Caco-2 (cell line): ENCODE data around the gene SLAMF1. TPM values are rescaled to one million over a fixed set of nuclear protein-coding genes. Genes with fewer than 3 reads are reported as not detected.

Experiments used
- BruUV-seq: library from RNA; stranded (reverse); fragments of 400-500 nt; replicated peaks from 2 replicates; lab custom pipeline; 2021; lab: Mats Ljungman, UMichigan
- CTCF ChIA-PET: fragments of 300-600 bp; sonication (Branson Sonifier 250); formaldehyde crosslinking; loops from one replicate; lab custom pipeline; 2022; ENCODE audit warnings: antibody characterized with exemption; lab: Charles Lee
- POLR2A ChIA-PET: fragments of 300-600 bp; sonication (Branson Sonifier 250); formaldehyde crosslinking; loops from one replicate; lab custom pipeline; 2022; ENCODE audit warnings: antibody characterized with exemption; lab: Charles Lee
- DNase-seq, 2 experiments: peaks; one replicate each; pipeline versions ENCODE4 v3.0.0 to v3.0.0-alpha.2; 2020 to 2022
- H3K27me3 ChIP-seq: replicated peaks from 2 replicates; pipeline ENCODE4 v1.6.0; 2011; ENCODE audit warnings: low read length; ENCODE audit not compliant: control insufficient read depth, insufficient read depth
- H3K36me3 ChIP-seq: 2 replicates; pipeline ENCODE4 v1.5.1; 2011; ENCODE audit warnings: low read length; ENCODE audit not compliant: control insufficient read depth, insufficient read depth
- H3K4me1 ChIP-seq: fragments of 250-450 bp; sonication (Bioruptor Pico); 2 replicates; pipeline ENCODE4 v1.5.1; 2020; ENCODE audit warnings: mild to moderate bottlenecking
- H3K4me3 ChIP-seq: 2 replicates; pipeline ENCODE4 v1.5.1; 2011; ENCODE audit warnings: low read depth, mild to moderate bottlenecking, control low read depth, low read length
- H3K9me3 ChIP-seq: fragments of 250-450 bp; sonication (Bioruptor Pico); 2 replicates; pipeline ENCODE4 v1.5.1; 2020; ENCODE audit warnings: mild to moderate bottlenecking, moderate library complexity
- H3K27ac Mint-ChIP-seq: one replicate; pipeline ENCODE4 v1.8.0; 2022; ENCODE audit warnings: mixed read lengths; ENCODE audit not compliant: unreplicated experiment
- H3K27me3 Mint-ChIP-seq: one replicate; pipeline ENCODE4 v1.8.0; 2022; ENCODE audit warnings: mixed read lengths; ENCODE audit not compliant: insufficient read depth, unreplicated experiment
- H3K36me3 Mint-ChIP-seq: one replicate; pipeline ENCODE4 v1.8.0; 2022; ENCODE audit warnings: mild to moderate bottlenecking, mixed read lengths; ENCODE audit not compliant: insufficient read depth, unreplicated experiment
- H3K4me1 Mint-ChIP-seq: one replicate; pipeline ENCODE4 v1.8.0; 2022; ENCODE audit warnings: low read depth, mixed read lengths; ENCODE audit not compliant: unreplicated experiment
- H3K4me3 Mint-ChIP-seq: one replicate; pipeline ENCODE4 v1.8.0; 2022; ENCODE audit warnings: mild to moderate bottlenecking, moderate library complexity, mixed read lengths; ENCODE audit not compliant: unreplicated experiment
- H3K9me3 Mint-ChIP-seq: one replicate; pipeline ENCODE4 v1.8.0; 2022; ENCODE audit warnings: mixed read lengths; ENCODE audit not compliant: unreplicated experiment
- CTCF ChIP-seq, 2 experiments: fragments of 200-600 bp in 1 of 2; IDR thresholded peaks; 1 replicate in 1 of 2; 2 replicates in 1 of 2; pipeline versions ENCODE4 v1.5.1 to v1.8.0; 2011 to 2022; ENCODE audit warnings: antibody characterized with exemption in 1 of 2, control low read depth in 1 of 2, inconsistent platforms in 1 of 2, low read depth in 1 of 2, low read length in 1 of 2, mild to moderate bottlenecking in 1 of 2, moderate library complexity in 1 of 2; ENCODE audit not compliant: insufficient read depth in 1 of 2, severe bottlenecking in 1 of 2, unreplicated experiment in 1 of 2
- intact Hi-C: fragments of 100-400 bp; cut with micrococcal nuclease; formaldehyde crosslinking; loops from one replicate; pipeline ENCODE4 v1.10.0; 2022; ENCODE audit not compliant: unreplicated experiment
- total RNA-seq: library from RNA; stranded (reverse); gene quantifications from 2 replicates; pipeline ENCODE4 v1.2.3, GENCODE V29; 2022

SLAMF1 gene
- total RNA-seq, 1 experiment from 2014 or later: not detected

- H3K27me3 Mint-ChIP-seq: no peaks in the 10 kb centered on the region
- H3K9me3 ChIP-seq: peaks cover 14% of the 10 kb centered on the region
- POLR2A ChIA-PET: no interaction called here
- H3K4me1 ChIP-seq: peaks cover 16% of the 10 kb centered on the region
- no peak overlapping the region for H3K4me3 ChIP-seq
- no peak for TF ChIP-seq CTCF (IDR thresholded peaks at IDR 0.05; ENCODE audit: insufficient read depth in 1 of 2, low read depth in 1 of 2, low read length in 1 of 2, severe bottlenecking in 1 of 2, unreplicated experiment in 1 of 2)
- H3K36me3 ChIP-seq: no peaks in the 10 kb centered on the region
- no peak overlapping the region for H3K4me3 Mint-ChIP-seq
- H3K27ac Mint-ChIP-seq: no peak overlapping the region
- intact Hi-C loops: no loop called here
- BruUV-seq: no TSS peak
- CTCF ChIA-PET: no interaction called here
- DNase-seq: no peak
- peaks cover 10% of the 10 kb centered on the region for H3K9me3 Mint-ChIP-seq
- H3K27me3 ChIP-seq: no peaks in the 10 kb centered on the region
- H3K36me3 Mint-ChIP-seq: no peaks in the 10 kb centered on the region
- H3K4me1 Mint-ChIP-seq: peaks cover 16% of the 10 kb centered on the region
Measured at GRCh38 chr1:160669276-160669675, 22.4 kb upstream of the SLAMF1 start.

- H3K9me3 ChIP-seq: peaks cover 14% of the 10 kb centered on the region
- no peaks in the 10 kb centered on the region for H3K27me3 ChIP-seq
- peaks cover 23% of the 10 kb centered on the region for H3K4me1 ChIP-seq
- Mint-ChIP-seq H3K27me3 (no peaks in the 10 kb centered on the region), H3K36me3 (no peaks in the 10 kb centered on the region), H3K9me3 (peaks cover 10% of the 10 kb centered on the region), H3K4me3 (no peak overlapping the region), H3K27ac (no peak overlapping the region), H3K4me1 (peaks cover 22% of the 10 kb centered on the region)
- CTCF ChIA-PET: no interaction called here
- TF ChIP-seq CTCF (IDR thresholded peaks at IDR 0.05; ENCODE audit: insufficient read depth in 1 of 2, low read depth in 1 of 2, low read length in 1 of 2, severe bottlenecking in 1 of 2, unreplicated experiment in 1 of 2): no peak
- H3K4me3 ChIP-seq: no peak overlapping the region
- POLR2A ChIA-PET: no interaction called here
- BruUV-seq: no TSS peak
- no peak for DNase-seq
- intact Hi-C loops: no loop called here
- no peaks in the 10 kb centered on the region for H3K36me3 ChIP-seq
Measured at GRCh38 chr1:160667896-160668295, 21.1 kb upstream of the SLAMF1 start.

GRCh38 chr1:160666079-160666442 is 19.2 kb upstream of the SLAMF1 start:
- CTCF ChIA-PET: interaction anchor here (1.1 kb wide), 1 partner anchor 15 kb away, joined by 3 read pairs; no protein-coding TSS in a partner anchor
- no peaks in the 10 kb centered on the region for H3K36me3 ChIP-seq

More at GRCh38 chr1:160666079-160666442, 19.2 kb upstream of the SLAMF1 start:
- no peak overlapping the region for H3K4me3 Mint-ChIP-seq
- POLR2A ChIA-PET: no interaction called here
- Histone ChIP-seq H3K4me1 (peaks cover 23% of the 10 kb centered on the region), H3K27me3 (no peaks in the 10 kb centered on the region), H3K4me3 (no peak overlapping the region), H3K9me3 (peaks cover 14% of the 10 kb centered on the region)
- H3K4me1 Mint-ChIP-seq: peaks cover 24% of the 10 kb centered on the region
- peaks cover 9% of the 10 kb centered on the region for H3K9me3 Mint-ChIP-seq
- intact Hi-C loops: no loop called here
- H3K36me3 Mint-ChIP-seq: no peaks in the 10 kb centered on the region
- H3K27me3 Mint-ChIP-seq: no peaks in the 10 kb centered on the region
- no peak for DNase-seq
- no peak for TF ChIP-seq CTCF (IDR thresholded peaks at IDR 0.05; ENCODE audit: insufficient read depth in 1 of 2, low read depth in 1 of 2, low read length in 1 of 2, severe bottlenecking in 1 of 2, unreplicated experiment in 1 of 2)
- BruUV-seq: no TSS peak
- no peak overlapping the region for H3K27ac Mint-ChIP-seq
